Liver (tissue), 3 donors: Measurements from ENCODE around the gene ELL.

Source experiments
- ATF3 ChIP-seq: IDR thresholded peaks from 2 replicates; pipeline ENCODE4 v1.6.1; 2016; ENCODE audit warnings: antibody characterized with exemption
- EGR1 ChIP-seq, 2 donors: IDR thresholded peaks; 2 replicates each; pipeline ENCODE4 v1.6.1; 2016 to 2018; ENCODE audit warnings: antibody characterized with exemption in 2 of 2, low read depth in 2 of 2
- FOXA1 ChIP-seq: IDR thresholded peaks from 2 replicates; pipeline ENCODE4 v1.6.1; 2016; ENCODE audit warnings: antibody characterized with exemption
- GABPA ChIP-seq, 2 donors: IDR thresholded peaks in 1 of 2; conservative IDR thresholded peaks in 1 of 2; 2 replicates each; pipeline ENCODE4 v1.6.1; 2016; ENCODE audit warnings: antibody characterized with exemption in 2 of 2, mild to moderate bottlenecking in 1 of 2, moderate library complexity in 1 of 2
- HNF4A ChIP-seq, 2 donors: conservative IDR thresholded peaks; 2 replicates each; pipeline ENCODE4 v1.6.1; 2016; ENCODE audit warnings: antibody characterized with exemption in 2 of 2, mild to moderate bottlenecking in 2 of 2
- JUND ChIP-seq, 2 donors: IDR thresholded peaks; 2 replicates each; pipeline ENCODE4 v1.6.1; 2016; ENCODE audit warnings: antibody characterized with exemption in 2 of 2
- NR2F2 ChIP-seq: IDR thresholded peaks from 2 replicates; pipeline ENCODE4 v1.6.1; 2016; ENCODE audit warnings: antibody characterized with exemption
- RAD21 ChIP-seq, 2 donors: IDR thresholded peaks; 2 replicates each; pipeline ENCODE4 v1.6.1; 2016; ENCODE audit warnings: antibody characterized with exemption in 2 of 2, mild to moderate bottlenecking in 2 of 2
- REST ChIP-seq: IDR thresholded peaks from 2 replicates; pipeline ENCODE4 v1.6.1; 2016; ENCODE audit warnings: antibody characterized with exemption, mild to moderate bottlenecking
- SP1 ChIP-seq: IDR thresholded peaks from 2 replicates; pipeline ENCODE4 v1.6.1; 2018; ENCODE audit warnings: antibody characterized with exemption, mild to moderate bottlenecking
- TAF1 ChIP-seq: conservative IDR thresholded peaks from 2 replicates; pipeline ENCODE4 v1.6.1; 2016; ENCODE audit warnings: antibody characterized with exemption, mild to moderate bottlenecking
- YY1 ChIP-seq: IDR thresholded peaks from 2 replicates; pipeline ENCODE4 v1.6.1; 2016; ENCODE audit warnings: antibody characterized with exemption, mild to moderate bottlenecking
- TF ChIP-seq, protein P1 (sequence below): fragments of 150-350 bp; IDR thresholded peaks from 2 replicates; pipeline ENCODE4 v1.5.1; 2017; ENCODE audit warnings: improper control_type of control experiment, low read depth, low read length; ENCODE audit not compliant: missing input control
- TF ChIP-seq, protein P2 (sequence below): IDR thresholded peaks from 2 replicates; pipeline ENCODE4 v1.6.1; 2016; ENCODE audit warnings: antibody characterized with exemption
- donor health status: healthy.
- donor health status: healthy.

DNA sequence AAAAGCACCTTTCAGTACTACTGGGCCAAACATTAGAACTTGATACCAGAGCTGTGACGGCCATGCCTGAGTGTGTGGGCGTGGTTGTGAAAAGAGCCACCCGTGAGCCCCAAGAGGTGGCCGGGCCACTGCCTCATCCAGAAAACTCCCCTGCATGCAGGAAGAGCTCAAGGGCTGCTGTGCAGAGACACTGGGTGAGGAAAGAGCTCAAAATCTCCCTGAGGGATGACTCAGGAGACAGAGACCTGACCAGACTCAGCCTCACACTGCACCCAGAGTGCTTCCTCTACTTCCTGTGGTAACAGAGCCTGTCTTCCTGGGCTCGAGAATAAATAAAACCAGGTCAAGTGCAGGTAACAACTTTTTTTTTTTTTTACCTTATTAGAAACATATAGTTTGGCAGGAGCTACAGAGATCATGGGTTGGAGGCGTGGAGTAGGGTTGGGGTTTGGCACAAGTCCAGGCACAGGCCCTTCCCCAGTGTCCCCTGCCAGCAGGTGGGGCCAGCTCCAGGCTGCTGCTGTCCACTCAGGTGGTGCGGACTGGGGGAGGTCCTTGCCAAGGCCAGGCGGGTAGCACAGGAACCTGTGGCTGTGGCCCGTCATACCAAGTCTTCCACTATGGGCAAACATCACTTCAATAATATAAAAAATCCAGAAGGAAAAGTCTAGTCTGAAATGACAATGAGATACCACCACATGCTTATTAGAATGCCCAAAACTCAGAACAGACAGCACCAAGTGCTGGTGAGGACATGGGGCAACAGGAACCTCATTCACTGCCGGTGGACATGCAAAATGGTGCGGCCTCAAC, 25.5 kb downstream of the ELL start:
- TF ChIP-seq YY1 (no peak), ATF3 (no peak), FOXA1 (no peak), RAD21 (IDR thresholded peaks at IDR 0.05) (peak; percentile 16 to 58), NR2F2 (no peak), GABPA (IDR thresholded peaks at IDR 0.05 in 1 of 2, conservative IDR thresholded peaks at IDR 0.05 in 1 of 2) (no peak), EGR1 (IDR thresholded peaks at IDR 0.05; ENCODE audit: low read depth in 2 of 2) (no peak), TAF1 (no peak), SP1 (peak; percentile 22), REST (peak; percentile 77), JUND (IDR thresholded peaks at IDR 0.05) (no peak), HNF4A (conservative IDR thresholded peaks at IDR 0.05) (peak in 1 of 2 donors; percentile 8)
- TF ChIP-seq, protein P1, sequence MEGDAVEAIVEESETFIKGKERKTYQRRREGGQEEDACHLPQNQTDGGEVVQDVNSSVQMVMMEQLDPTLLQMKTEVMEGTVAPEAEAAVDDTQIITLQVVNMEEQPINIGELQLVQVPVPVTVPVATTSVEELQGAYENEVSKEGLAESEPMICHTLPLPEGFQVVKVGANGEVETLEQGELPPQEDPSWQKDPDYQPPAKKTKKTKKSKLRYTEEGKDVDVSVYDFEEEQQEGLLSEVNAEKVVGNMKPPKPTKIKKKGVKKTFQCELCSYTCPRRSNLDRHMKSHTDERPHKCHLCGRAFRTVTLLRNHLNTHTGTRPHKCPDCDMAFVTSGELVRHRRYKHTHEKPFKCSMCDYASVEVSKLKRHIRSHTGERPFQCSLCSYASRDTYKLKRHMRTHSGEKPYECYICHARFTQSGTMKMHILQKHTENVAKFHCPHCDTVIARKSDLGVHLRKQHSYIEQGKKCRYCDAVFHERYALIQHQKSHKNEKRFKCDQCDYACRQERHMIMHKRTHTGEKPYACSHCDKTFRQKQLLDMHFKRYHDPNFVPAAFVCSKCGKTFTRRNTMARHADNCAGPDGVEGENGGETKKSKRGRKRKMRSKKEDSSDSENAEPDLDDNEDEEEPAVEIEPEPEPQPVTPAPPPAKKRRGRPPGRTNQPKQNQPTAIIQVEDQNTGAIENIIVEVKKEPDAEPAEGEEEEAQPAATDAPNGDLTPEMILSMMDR = no peak
- TF ChIP-seq, protein P2, sequence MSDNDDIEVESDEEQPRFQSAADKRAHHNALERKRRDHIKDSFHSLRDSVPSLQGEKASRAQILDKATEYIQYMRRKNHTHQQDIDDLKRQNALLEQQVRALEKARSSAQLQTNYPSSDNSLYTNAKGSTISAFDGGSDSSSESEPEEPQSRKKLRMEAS = no peak
